NCI-H1436 treated with DMSO at 0.1 percent for 48 hours (cell line): Measurements from ENCODE around the gene GRIK5.
"Not testable (repeated sequence)": the region's sequence is repeated elsewhere in the genome, so short reads cannot be mapped to it uniquely, and the experiment has no call there.

Experiments used
- DNase-seq: peaks from one replicate; lab custom pipeline; 2025; lab: John Stamatoyannopoulos, UW

GRIK5 gene

DNA sequence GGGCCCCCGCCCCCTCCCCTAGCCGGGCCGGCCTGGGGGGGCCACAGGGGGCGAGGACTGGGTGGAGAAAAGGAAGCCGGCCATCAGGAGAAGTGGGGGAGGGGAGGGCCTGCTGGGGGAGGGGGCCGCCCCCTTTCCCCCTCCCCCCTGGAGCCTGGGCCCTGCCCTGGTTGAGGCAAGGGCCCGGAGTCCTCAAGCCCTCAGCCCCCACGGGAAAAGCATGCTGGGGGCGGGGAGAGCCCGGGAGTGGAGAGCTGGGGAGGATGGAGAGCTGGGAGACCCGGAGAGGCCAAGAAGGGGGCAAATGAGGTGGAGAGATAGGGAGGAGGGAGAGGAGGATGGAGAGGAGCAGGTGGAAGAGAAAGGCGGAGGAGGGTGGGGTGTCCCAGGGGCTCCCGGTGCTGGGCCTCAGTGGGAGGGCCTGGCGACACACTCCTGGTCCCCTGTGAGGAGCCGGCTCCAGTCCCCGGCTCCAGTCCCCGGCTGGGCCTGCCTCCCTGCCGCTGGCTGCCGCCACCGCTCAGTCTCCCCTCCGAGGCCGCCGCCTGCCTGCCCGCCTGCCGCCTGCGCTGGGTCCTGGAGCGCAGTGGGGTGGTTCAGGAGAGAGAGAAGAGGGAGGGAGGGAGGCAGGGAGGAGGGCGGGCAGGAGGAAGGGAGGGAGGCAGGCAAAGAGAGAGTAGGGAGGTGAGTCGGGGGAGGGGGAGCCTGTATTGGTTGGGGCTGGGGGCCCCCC is at the start of gene GRIK5:
GRIK5 (minus strand) TSS at position 588 of the 733 bp plus-strand sequence. CDS start 4,436 bp downstream, outside the sequence.
- DNase-seq: no peak

- no peak for DNase-seq
Observed at GRCh38 chr19:42117076-42117475, 47.1 kb upstream of the GRIK5 start.

- DNase-seq: no peak
Observed at GRCh38 chr19:42116308-42117075, 46.5 kb upstream of the GRIK5 start.

DNA sequence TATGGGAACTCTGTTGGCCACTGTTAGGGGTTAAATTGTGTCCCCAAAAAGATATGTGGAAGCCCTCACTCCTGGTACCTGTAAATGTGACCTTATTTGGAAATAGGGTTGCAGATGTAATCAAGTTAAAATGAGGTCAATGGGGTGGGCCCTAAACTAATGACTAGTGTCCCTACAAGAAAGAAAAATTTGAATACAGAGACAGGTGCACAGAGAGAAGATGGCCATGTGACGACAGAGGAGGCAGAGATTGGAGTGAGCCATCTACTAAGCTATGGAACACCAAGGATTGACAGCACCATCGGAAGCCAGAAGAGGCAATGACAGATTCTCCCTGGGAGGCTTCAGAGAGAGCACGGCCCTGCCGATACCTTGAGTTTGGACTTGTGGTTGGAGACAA is 45.7 kb upstream of the GRIK5 start:
- DNase-seq: no peak

GRCh38 chr19:42115219-42115618 is 45.2 kb upstream of the GRIK5 start:
- no peak for DNase-seq

DNA sequence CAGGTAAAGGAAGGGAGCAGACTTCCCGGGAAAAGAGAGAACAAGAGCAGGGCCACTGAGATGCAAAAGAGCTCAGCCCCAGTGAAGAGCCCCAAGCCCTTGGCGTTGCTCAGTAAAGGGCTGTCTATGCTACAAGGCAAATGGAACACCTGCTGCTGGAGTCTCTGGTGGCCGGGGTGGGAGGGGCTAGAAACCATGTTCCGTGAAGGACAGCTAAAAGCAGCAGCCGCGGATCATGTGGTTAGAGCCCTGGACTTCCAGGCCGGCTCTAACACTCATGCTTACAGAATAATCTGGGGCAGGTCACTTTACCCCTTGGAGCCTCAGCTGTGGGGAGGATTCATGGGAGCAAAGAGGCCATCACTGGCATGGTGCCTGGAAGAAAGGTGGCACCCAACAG is 44.4 kb upstream of the GRIK5 start:
- peak; percentile 54 for DNase-seq

GRCh38 chr19:42113641-42114348 is 43.8 kb upstream of the GRIK5 start:
- DNase-seq: peak; percentile 80

GRCh38 chr19:42111811-42112210 is 41.8 kb upstream of the GRIK5 start:
- no peak for DNase-seq

GRCh38 chr19:42111384-42111783 is 41.4 kb upstream of the GRIK5 start:
- DNase-seq: no peak

GRCh38 chr19:42110658-42111057 is 40.7 kb upstream of the GRIK5 start:
- no peak for DNase-seq

GRCh38 chr19:42109896-42110295 is 39.9 kb upstream of the GRIK5 start:
- no peak for DNase-seq

- DNase-seq: peak; percentile 48
Observed at GRCh38 chr19:42108527-42109389, 38.8 kb upstream of the GRIK5 start.

- DNase-seq: no peak
Observed at GRCh38 chr19:42105368-42105767, 35.4 kb upstream of the GRIK5 start.

DNA sequence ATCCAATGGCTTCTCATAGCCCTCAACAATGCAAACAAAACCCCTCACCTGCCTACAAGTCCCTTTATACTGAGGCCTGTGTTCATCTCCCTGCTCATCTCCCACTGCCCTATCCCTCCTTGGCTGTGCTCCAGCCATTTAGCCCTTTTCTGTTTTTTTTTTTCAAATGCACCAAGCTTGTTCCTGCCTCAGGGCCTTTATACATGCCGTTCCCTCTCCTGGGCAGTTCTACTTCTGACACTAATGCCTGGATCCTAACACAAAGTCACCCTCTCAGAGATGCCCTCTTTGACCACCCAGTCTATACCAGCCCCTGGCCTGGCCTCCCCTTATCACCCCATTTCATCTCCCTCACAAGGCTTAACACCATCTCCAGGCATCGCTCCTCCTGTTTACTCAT is 32.9 kb upstream of the GRIK5 start:
- no peak for DNase-seq

GRCh38 chr19:42100241-42100640 is 30.2 kb upstream of the GRIK5 start:
- DNase-seq: not testable (repeated sequence)

DNA sequence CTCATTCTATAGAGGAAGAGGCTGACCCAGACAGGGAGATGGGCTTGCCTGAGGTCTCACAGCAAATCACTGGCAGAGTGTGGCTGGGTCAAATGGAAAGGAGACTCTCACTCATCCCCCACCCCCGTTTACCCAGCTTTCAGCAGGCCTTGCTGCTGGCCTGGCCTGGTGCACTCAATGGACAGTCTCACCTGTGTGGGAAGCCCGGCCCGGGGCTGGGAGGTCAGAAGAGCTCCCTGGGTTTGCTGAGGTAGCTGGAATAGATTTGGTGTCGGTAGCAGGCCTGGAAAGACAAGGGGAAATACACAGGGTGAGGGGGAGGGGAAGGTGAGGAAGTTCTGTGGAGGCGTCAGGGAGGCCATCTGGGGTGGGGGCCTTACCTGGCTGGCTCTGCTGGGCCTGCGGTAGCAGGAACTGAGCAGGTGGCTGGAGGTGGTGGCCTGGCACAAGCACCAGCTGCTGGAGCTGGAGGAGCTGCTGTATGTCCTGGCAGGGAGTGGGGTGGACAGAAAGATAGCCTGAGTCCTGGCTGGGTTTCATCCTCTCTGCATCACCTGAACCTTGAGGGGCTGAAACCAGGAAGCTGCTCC is 29.4 kb upstream of the GRIK5 start:
- DNase-seq: no peak

- no peak for DNase-seq
Observed at GRCh38 chr19:42098781-42099180, 28.8 kb upstream of the GRIK5 start.

DNA sequence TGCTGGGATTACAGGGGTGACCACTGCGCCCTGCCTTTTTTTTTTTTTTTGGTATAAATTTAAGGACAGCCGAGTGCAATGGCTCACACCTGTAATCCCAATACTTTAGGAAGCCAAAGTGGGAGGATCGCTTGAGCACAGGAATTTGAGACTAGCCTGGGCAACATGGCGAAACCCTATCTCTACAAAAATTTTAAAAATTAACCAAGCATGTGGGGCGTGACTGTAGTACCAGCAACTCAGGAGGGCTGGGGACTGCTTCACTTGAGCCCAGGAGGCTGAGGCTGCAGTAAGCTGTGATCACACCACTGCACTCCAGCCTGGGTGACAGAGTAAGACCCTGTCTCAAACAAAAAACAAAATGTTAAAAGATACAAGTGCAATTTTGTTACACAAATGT is 27.5 kb upstream of the GRIK5 start:
- DNase-seq: no peak

- DNase-seq: no peak
Observed at GRCh38 chr19:42096255-42096837, 26.3 kb upstream of the GRIK5 start.

DNA sequence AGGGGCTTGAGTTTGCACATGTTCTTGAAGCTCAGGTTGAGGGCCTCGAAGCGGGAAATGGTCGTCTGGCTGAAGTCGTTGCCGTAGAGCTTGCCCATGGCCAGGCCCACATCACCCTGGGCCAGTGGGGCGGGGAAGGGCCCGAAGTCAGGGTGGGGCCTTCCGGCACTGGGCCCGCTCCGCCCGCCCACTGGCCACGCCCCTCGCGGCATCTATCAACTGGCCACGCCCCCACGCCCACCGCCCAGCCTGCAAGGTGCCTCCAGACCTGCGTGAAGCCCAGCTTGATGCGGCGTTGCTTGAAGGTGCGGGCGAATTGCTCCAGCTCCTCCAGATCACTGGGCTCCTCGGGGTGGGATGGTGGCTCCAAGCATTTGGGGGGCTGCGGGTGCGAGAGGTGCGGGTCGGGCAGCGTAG is 25.8 kb upstream of the GRIK5 start:
- no peak for DNase-seq
